ENCODE data around the gene WDR6. TPM values are rescaled to one million over a fixed set of nuclear protein-coding genes. Genes with fewer than 3 reads are reported as not detected.

Gene WDR6
- total RNA-seq, 1 experiment from 2014 or later, result 88.5 TPM

GRCh38 chr3:48966876-48967361, 40.3 kb upstream of the WDR6 start:
- POLR2A ChIA-PET (ENCODE audit: low non-redundant PET), result no interaction called here

GRCh38 chr3:48970586-48970985, 36.6 kb upstream of the WDR6 start:
- Histone ChIP-seq H3K27ac (ENCODE audit: low read depth, low read length, poor library complexity, severe bottlenecking) (no peak overlapping the region), H3K27me3 (replicated peaks; ENCODE audit: insufficient read depth, low read depth, low read length, poor library complexity) (no peaks in the 10 kb centered on the region), H3K9me3 (ENCODE audit: low read depth, low read length, poor library complexity, severe bottlenecking) (no peaks in the 10 kb centered on the region), H3K4me1 (ENCODE audit: insufficient read depth, low read length, poor library complexity, severe bottlenecking) (no peaks in the 10 kb centered on the region), H3K4me3 (ENCODE audit: low read depth, low read length, poor library complexity, severe bottlenecking) (no peak overlapping the region), H3K36me3 (ENCODE audit: insufficient read depth, low read length, poor library complexity, severe bottlenecking) (peaks cover 14% of the 10 kb centered on the region)
- intact Hi-C loops (cut with micrococcal nuclease; ENCODE audit: unreplicated experiment), result no loop called here
- DNase-seq (ENCODE audit: low spot score), result no peak
- ChIA-PET POLR2A (ENCODE audit: low non-redundant PET) (no interaction called here), CTCF (no interaction called here)
- TF ChIP-seq EZH2 (IDR thresholded peaks at IDR 0.05; ENCODE audit: borderline replicate concordance, low read depth, low read length, poor library complexity, severe bottlenecking) (no peak), CTCF (conservative IDR thresholded peaks at IDR 0.05; ENCODE audit: low read depth, low read length) (no peak)
- no TSS peak for BruUV-seq (replicated peaks)

More at GRCh38 chr3:48966876-48967361, 40.3 kb upstream of the WDR6 start:
- Histone ChIP-seq H3K27ac (ENCODE audit: low read depth, low read length, poor library complexity, severe bottlenecking) (no peak overlapping the region), H3K4me3 (ENCODE audit: low read depth, low read length, poor library complexity, severe bottlenecking) (no peak overlapping the region), H3K4me1 (ENCODE audit: insufficient read depth, low read length, poor library complexity, severe bottlenecking) (no peaks in the 10 kb centered on the region), H3K27me3 (replicated peaks; ENCODE audit: insufficient read depth, low read depth, low read length, poor library complexity) (no peaks in the 10 kb centered on the region), H3K9me3 (ENCODE audit: low read depth, low read length, poor library complexity, severe bottlenecking) (no peaks in the 10 kb centered on the region), H3K36me3 (ENCODE audit: insufficient read depth, low read length, poor library complexity, severe bottlenecking) (peaks cover 7% of the 10 kb centered on the region)
- CTCF ChIA-PET, result no interaction called here
- intact Hi-C loops (cut with micrococcal nuclease; ENCODE audit: unreplicated experiment), result no loop called here
- TF ChIP-seq CTCF (conservative IDR thresholded peaks at IDR 0.05; ENCODE audit: low read depth, low read length) (no peak), EZH2 (IDR thresholded peaks at IDR 0.05; ENCODE audit: borderline replicate concordance, low read depth, low read length, poor library complexity, severe bottlenecking) (no peak)
- DNase-seq (ENCODE audit: low spot score), result no peak
- no TSS peak for BruUV-seq (replicated peaks)

- BruUV-seq (replicated peaks), result no TSS peak
- Histone ChIP-seq H3K36me3 (ENCODE audit: insufficient read depth, low read length, poor library complexity, severe bottlenecking) (peaks cover 11% of the 10 kb centered on the region), H3K9me3 (ENCODE audit: low read depth, low read length, poor library complexity, severe bottlenecking) (no peaks in the 10 kb centered on the region), H3K4me1 (ENCODE audit: insufficient read depth, low read length, poor library complexity, severe bottlenecking) (no peaks in the 10 kb centered on the region), H3K27me3 (replicated peaks; ENCODE audit: insufficient read depth, low read depth, low read length, poor library complexity) (no peaks in the 10 kb centered on the region), H3K27ac (ENCODE audit: low read depth, low read length, poor library complexity, severe bottlenecking) (no peak overlapping the region), H3K4me3 (ENCODE audit: low read depth, low read length, poor library complexity, severe bottlenecking) (no peak overlapping the region)
- DNase-seq (ENCODE audit: low spot score), result no peak
- ChIA-PET POLR2A (ENCODE audit: low non-redundant PET) (no interaction called here), CTCF (no interaction called here)
- TF ChIP-seq CTCF (conservative IDR thresholded peaks at IDR 0.05; ENCODE audit: low read depth, low read length) (no peak), EZH2 (IDR thresholded peaks at IDR 0.05; ENCODE audit: borderline replicate concordance, low read depth, low read length, poor library complexity, severe bottlenecking) (no peak)
- intact Hi-C loops (cut with micrococcal nuclease; ENCODE audit: unreplicated experiment), result no loop called here
Measured at GRCh38 chr3:48974076-48974864, 32.9 kb upstream of the WDR6 start.

All from A673 (cell line).